GM12872 (cell line): Measurements from ENCODE around the gene TAX1BP1.

ENCODE experiments used
- CTCF ChIP-seq: IDR thresholded peaks from 3 replicates; pipeline ENCODE4 v1.5.1; 2011; ENCODE audit warnings: low read depth, mild to moderate bottlenecking, low read length, moderate library complexity; ENCODE audit not compliant: insufficient read depth

TAX1BP1 gene

DNA sequence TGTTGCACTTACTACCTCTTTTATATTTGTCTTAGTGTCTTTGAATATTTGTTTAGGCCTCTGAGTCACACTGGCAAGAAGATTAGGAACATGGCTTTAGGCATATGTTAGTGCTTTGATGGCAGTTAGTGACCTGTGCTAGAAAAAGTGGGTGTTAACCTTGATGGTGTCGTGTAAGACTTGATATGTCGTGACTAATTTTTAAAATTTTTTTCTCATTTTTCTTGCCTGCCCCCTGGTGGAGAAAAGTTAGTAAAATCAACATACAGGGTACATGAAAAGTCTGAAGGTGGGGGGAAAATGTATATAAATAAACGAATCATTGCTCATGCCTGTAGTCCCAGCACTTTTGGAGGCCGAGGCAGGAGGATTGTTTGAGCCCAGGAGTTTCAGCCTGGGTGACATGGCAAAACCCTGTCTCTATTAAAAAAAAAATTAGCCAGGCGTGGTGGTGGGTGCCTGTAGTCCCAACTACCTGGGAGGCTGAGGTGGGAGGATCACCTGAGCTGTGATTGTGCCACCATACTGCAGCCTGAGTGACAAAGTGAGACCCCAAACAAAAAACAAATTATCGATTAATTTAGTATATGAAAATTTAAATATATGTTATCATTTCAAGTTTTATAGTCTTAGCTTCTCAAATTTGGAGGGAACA is 44.6 kb downstream of the TAX1BP1 start:
- TF ChIP-seq CTCF = peak; percentile 57

GRCh38 chr7:27788437-27788836 is 48.5 kb downstream of the TAX1BP1 start:
- TF ChIP-seq CTCF = no peak

DNA sequence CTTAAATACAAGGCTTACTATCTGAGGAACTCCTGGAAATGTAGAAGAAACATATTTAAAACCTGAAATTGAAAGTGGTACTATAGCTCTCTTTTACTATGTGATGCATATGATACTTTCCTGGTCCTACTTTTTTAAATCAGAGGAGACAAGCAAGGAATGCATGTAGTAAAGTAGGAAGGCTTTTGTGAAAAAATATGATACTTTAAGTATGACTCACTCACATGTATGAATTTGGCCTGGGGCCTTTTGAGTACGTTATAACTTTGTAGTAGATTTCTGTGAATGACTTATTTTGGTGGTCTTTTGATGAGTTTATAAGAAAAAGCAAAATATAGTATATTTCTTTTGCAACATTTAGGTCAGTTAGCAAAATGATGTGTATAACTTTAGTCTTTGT is 53.8 kb downstream of the TAX1BP1 start:
- TF ChIP-seq CTCF = no peak

- no peak for TF ChIP-seq CTCF
These were observed 56.0 kb downstream of the TAX1BP1 start for GRCh38 chr7:27795977-27796376.

DNA sequence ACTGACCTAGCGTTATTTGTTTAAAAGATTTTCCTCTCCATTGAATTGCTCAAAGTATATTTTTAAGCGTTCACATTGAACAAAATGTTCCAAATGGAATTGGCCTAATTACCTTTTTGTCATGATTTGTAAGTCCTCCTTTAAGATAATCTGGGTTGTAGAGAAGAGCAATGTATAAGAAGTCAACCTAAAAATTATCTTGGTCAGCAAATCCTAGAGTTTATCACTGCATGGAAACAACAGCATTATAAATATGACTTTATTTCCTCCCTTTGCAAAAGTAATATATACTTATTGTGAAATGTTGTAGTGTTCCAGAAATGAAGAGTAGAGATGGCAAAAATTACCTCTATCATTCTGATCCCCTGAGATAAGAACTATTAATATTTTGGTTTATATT is 59.2 kb downstream of the TAX1BP1 start:
- no peak for TF ChIP-seq CTCF

GRCh38 chr7:27802999-27803398 is 63.0 kb downstream of the TAX1BP1 start:
- no peak for TF ChIP-seq CTCF

- no peak for TF ChIP-seq CTCF
These were observed 64.2 kb downstream of the TAX1BP1 start for GRCh38 chr7:27804139-27804538.
